Measurements from ENCODE around the gene SNORC.

The SNORC gene

GRCh38 chr2:232836934-232837333 is 33.1 kb upstream of the SNORC start:
- no peak overlapping the region for H3K27ac ChIP-seq (ENCODE audit: low read depth, low read length)
- no peaks in the 10 kb centered on the region for H3K27me3 ChIP-seq (ENCODE audit: insufficient read depth, low read length, poor library complexity)
- H2BK120ac ChIP-seq (ENCODE audit: low read depth, low read length), result no peak overlapping the region
- no peak overlapping the region for H3K56ac ChIP-seq (ENCODE audit: low read length)
- H3K4ac ChIP-seq (ENCODE audit: low read depth, low read length), result no peak overlapping the region
- peaks cover 1% of the 10 kb centered on the region for H3K79me1 ChIP-seq (ENCODE audit: low read length)
- H3K4me3 ChIP-seq (ENCODE audit: low read length), result no peak overlapping the region
- no peak overlapping the region for H4K5ac ChIP-seq (ENCODE audit: low read length)
- H3K4me2 ChIP-seq (ENCODE audit: low read length), result no peak overlapping the region
- H3K36me3 ChIP-seq (ENCODE audit: control insufficient read depth, insufficient read depth, low read length), result peaks cover 3% of the 10 kb centered on the region
- DNase-seq, result no peak
- no peak overlapping the region for H2AK5ac ChIP-seq (ENCODE audit: low read length)
- WGBS (ENCODE audit: extremely low coverage, insufficient coverage, low lambda C conversion rate), result no CpG with 5 or more reads among the region's 4 CpGs
- no peak overlapping the region for H2BK15ac ChIP-seq (replicated peaks; ENCODE audit: low read depth)
- H3K18ac ChIP-seq (ENCODE audit: low read length), result no peak overlapping the region
- H3K79me2 ChIP-seq (ENCODE audit: control insufficient read depth, insufficient read depth, low read length), result no peaks in the 10 kb centered on the region
- no peak overlapping the region for H3K23ac ChIP-seq (ENCODE audit: low read length)
- H3K9ac ChIP-seq (ENCODE audit: low read length), result no peak overlapping the region
- H4K8ac ChIP-seq (ENCODE audit: low read depth, low read length), result no peak overlapping the region
- no peaks in the 10 kb centered on the region for H3K4me1 ChIP-seq (ENCODE audit: control insufficient read depth, low read depth, low read length)
- no peak overlapping the region for H2BK5ac ChIP-seq (ENCODE audit: low read length)

GRCh38 chr2:232838406-232838874 is 31.6 kb upstream of the SNORC start:
- H3K9ac ChIP-seq (ENCODE audit: low read length), result no peak overlapping the region
- H3K79me1 ChIP-seq (ENCODE audit: low read length), result peaks cover 1% of the 10 kb centered on the region
- H3K4me2 ChIP-seq (ENCODE audit: low read length), result no peak overlapping the region
- no peak overlapping the region for H3K23ac ChIP-seq (ENCODE audit: low read length)
- no peaks in the 10 kb centered on the region for H3K36me3 ChIP-seq (ENCODE audit: control insufficient read depth, insufficient read depth, low read length)
- peak; percentile 61 for DNase-seq
- no peak overlapping the region for H2BK5ac ChIP-seq (ENCODE audit: low read length)
- no CpG with 5 or more reads among the region's 2 CpGs for WGBS (ENCODE audit: extremely low coverage, insufficient coverage, low lambda C conversion rate)
- H3K79me2 ChIP-seq (ENCODE audit: control insufficient read depth, insufficient read depth, low read length), result no peaks in the 10 kb centered on the region
- no peak overlapping the region for H3K56ac ChIP-seq (ENCODE audit: low read length)
- H2BK15ac ChIP-seq (replicated peaks; ENCODE audit: low read depth), result no peak overlapping the region
- no peak overlapping the region for H4K8ac ChIP-seq (ENCODE audit: low read depth, low read length)
- H3K27me3 ChIP-seq (ENCODE audit: insufficient read depth, low read length, poor library complexity), result no peaks in the 10 kb centered on the region
- no peak overlapping the region for H4K5ac ChIP-seq (ENCODE audit: low read length)
- H3K4ac ChIP-seq (ENCODE audit: low read depth, low read length), result no peak overlapping the region
- H2AK5ac ChIP-seq (ENCODE audit: low read length), result no peak overlapping the region
- no peaks in the 10 kb centered on the region for H3K4me1 ChIP-seq (ENCODE audit: control insufficient read depth, low read depth, low read length)
- no peak overlapping the region for H3K18ac ChIP-seq (ENCODE audit: low read length)
- no peak overlapping the region for H2BK120ac ChIP-seq (ENCODE audit: low read depth, low read length)
- H3K4me3 ChIP-seq (ENCODE audit: low read length), result no peak overlapping the region
- H3K27ac ChIP-seq (ENCODE audit: low read depth, low read length), result no peak overlapping the region

GRCh38 chr2:232839411-232840079 is 30.5 kb upstream of the SNORC start:
- Histone ChIP-seq H3K36me3 (ENCODE audit: control insufficient read depth, insufficient read depth, low read length) (peaks cover 1% of the 10 kb centered on the region), H3K56ac (ENCODE audit: low read length) (no peak overlapping the region), H2BK15ac (replicated peaks; ENCODE audit: low read depth) (no peak overlapping the region)

GRCh38 chr2:232842689-232843088 is 27.4 kb upstream of the SNORC start:
- H3K27me3 ChIP-seq (ENCODE audit: insufficient read depth, low read length, poor library complexity), result no peaks in the 10 kb centered on the region
- H3K36me3 ChIP-seq (ENCODE audit: control insufficient read depth, insufficient read depth, low read length), result peaks cover 4% of the 10 kb centered on the region
- H3K4ac ChIP-seq (ENCODE audit: low read depth, low read length), result no peak overlapping the region
- H4K5ac ChIP-seq (ENCODE audit: low read length), result no peak overlapping the region
- no peak overlapping the region for H3K4me2 ChIP-seq (ENCODE audit: low read length)
- H2BK120ac ChIP-seq (ENCODE audit: low read depth, low read length), result no peak overlapping the region
- H3K18ac ChIP-seq (ENCODE audit: low read length), result no peak overlapping the region
- WGBS (ENCODE audit: extremely low coverage, insufficient coverage, low lambda C conversion rate), result no CpG with 5 or more reads among the region's 2 CpGs
- no peak overlapping the region for H3K4me3 ChIP-seq (ENCODE audit: low read length)
- H2BK15ac ChIP-seq (replicated peaks; ENCODE audit: low read depth), result no peak overlapping the region
- no peak overlapping the region for H3K27ac ChIP-seq (ENCODE audit: low read depth, low read length)
- no peaks in the 10 kb centered on the region for H3K79me1 ChIP-seq (ENCODE audit: low read length)
- no peak overlapping the region for H3K9ac ChIP-seq (ENCODE audit: low read length)
- no peak overlapping the region for H3K56ac ChIP-seq (ENCODE audit: low read length)
- no peaks in the 10 kb centered on the region for H3K79me2 ChIP-seq (ENCODE audit: control insufficient read depth, insufficient read depth, low read length)
- no peak overlapping the region for H2AK5ac ChIP-seq (ENCODE audit: low read length)
- H3K23ac ChIP-seq (ENCODE audit: low read length), result no peak overlapping the region
- H3K4me1 ChIP-seq (ENCODE audit: control insufficient read depth, low read depth, low read length), result no peaks in the 10 kb centered on the region
- no peak overlapping the region for H4K8ac ChIP-seq (ENCODE audit: low read depth, low read length)
- H2BK5ac ChIP-seq (ENCODE audit: low read length), result no peak overlapping the region
- DNase-seq, result no peak

More at GRCh38 chr2:232839411-232840079, 30.5 kb upstream of the SNORC start:
- peak overlapping the region; percentile 28 for H3K27ac ChIP-seq (ENCODE audit: low read depth, low read length)
- no peak overlapping the region for H2BK120ac ChIP-seq (ENCODE audit: low read depth, low read length)
- H3K4ac ChIP-seq (ENCODE audit: low read depth, low read length), result no peak overlapping the region
- no peak overlapping the region for H3K18ac ChIP-seq (ENCODE audit: low read length)
- H3K4me1 ChIP-seq (ENCODE audit: control insufficient read depth, low read depth, low read length), result no peaks in the 10 kb centered on the region
- no peak overlapping the region for H3K9ac ChIP-seq (ENCODE audit: low read length)
- no peak overlapping the region for H2AK5ac ChIP-seq (ENCODE audit: low read length)
- H3K23ac ChIP-seq (ENCODE audit: low read length), result no peak overlapping the region
- H4K5ac ChIP-seq (ENCODE audit: low read length), result no peak overlapping the region
- DNase-seq, result no peak
- WGBS (ENCODE audit: extremely low coverage, insufficient coverage, low lambda C conversion rate), result no CpG with 5 or more reads among the region's 9 CpGs
- H3K79me2 ChIP-seq (ENCODE audit: control insufficient read depth, insufficient read depth, low read length), result no peaks in the 10 kb centered on the region
- no peak overlapping the region for H3K4me3 ChIP-seq (ENCODE audit: low read length)
- H3K79me1 ChIP-seq (ENCODE audit: low read length), result peaks cover 1% of the 10 kb centered on the region
- no peak overlapping the region for H4K8ac ChIP-seq (ENCODE audit: low read depth, low read length)
- no peaks in the 10 kb centered on the region for H3K27me3 ChIP-seq (ENCODE audit: insufficient read depth, low read length, poor library complexity)
- H2BK5ac ChIP-seq (ENCODE audit: low read length), result no peak overlapping the region
- no peak overlapping the region for H3K4me2 ChIP-seq (ENCODE audit: low read length)

GRCh38 chr2:232843834-232844233 is 26.2 kb upstream of the SNORC start:
- no peak overlapping the region for H2AK5ac ChIP-seq (ENCODE audit: low read length)
- H3K4ac ChIP-seq (ENCODE audit: low read depth, low read length), result no peak overlapping the region
- no peak overlapping the region for H3K4me2 ChIP-seq (ENCODE audit: low read length)
- no peak overlapping the region for H3K18ac ChIP-seq (ENCODE audit: low read length)
- H3K4me3 ChIP-seq (ENCODE audit: low read length), result no peak overlapping the region
- H3K4me1 ChIP-seq (ENCODE audit: control insufficient read depth, low read depth, low read length), result no peaks in the 10 kb centered on the region
- no peak overlapping the region for H2BK15ac ChIP-seq (replicated peaks; ENCODE audit: low read depth)
- H3K27me3 ChIP-seq (ENCODE audit: insufficient read depth, low read length, poor library complexity), result no peaks in the 10 kb centered on the region
- peak; percentile 34 for DNase-seq
- H2BK120ac ChIP-seq (ENCODE audit: low read depth, low read length), result no peak overlapping the region
- H3K9ac ChIP-seq (ENCODE audit: low read length), result no peak overlapping the region
- no peaks in the 10 kb centered on the region for H3K79me2 ChIP-seq (ENCODE audit: control insufficient read depth, insufficient read depth, low read length)
- H3K79me1 ChIP-seq (ENCODE audit: low read length), result no peaks in the 10 kb centered on the region
- no peak overlapping the region for H4K5ac ChIP-seq (ENCODE audit: low read length)
- H3K23ac ChIP-seq (ENCODE audit: low read length), result no peak overlapping the region
- no peak overlapping the region for H3K27ac ChIP-seq (ENCODE audit: low read depth, low read length)
- no peak overlapping the region for H2BK5ac ChIP-seq (ENCODE audit: low read length)
- no peak overlapping the region for H3K56ac ChIP-seq (ENCODE audit: low read length)
- no peak overlapping the region for H4K8ac ChIP-seq (ENCODE audit: low read depth, low read length)
- WGBS (ENCODE audit: extremely low coverage, insufficient coverage, low lambda C conversion rate), result no CpG with 5 or more reads among the region's 3 CpGs
- peaks cover 5% of the 10 kb centered on the region for H3K36me3 ChIP-seq (ENCODE audit: control insufficient read depth, insufficient read depth, low read length)

- H3K4me2 ChIP-seq (ENCODE audit: low read length), result no peak overlapping the region
- H3K56ac ChIP-seq (ENCODE audit: low read length), result no peak overlapping the region
- H3K4ac ChIP-seq (ENCODE audit: low read depth, low read length), result no peak overlapping the region
- H4K8ac ChIP-seq (ENCODE audit: low read depth, low read length), result no peak overlapping the region
- no peaks in the 10 kb centered on the region for H3K79me2 ChIP-seq (ENCODE audit: control insufficient read depth, insufficient read depth, low read length)
- H3K9ac ChIP-seq (ENCODE audit: low read length), result no peak overlapping the region
- no peak overlapping the region for H4K5ac ChIP-seq (ENCODE audit: low read length)
- H3K18ac ChIP-seq (ENCODE audit: low read length), result no peak overlapping the region
- H2BK120ac ChIP-seq (ENCODE audit: low read depth, low read length), result no peak overlapping the region
- no peaks in the 10 kb centered on the region for H3K79me1 ChIP-seq (ENCODE audit: low read length)
- no peak overlapping the region for H3K27ac ChIP-seq (ENCODE audit: low read depth, low read length)
- H2AK5ac ChIP-seq (ENCODE audit: low read length), result no peak overlapping the region
- H3K4me1 ChIP-seq (ENCODE audit: control insufficient read depth, low read depth, low read length), result no peaks in the 10 kb centered on the region
- peaks cover 9% of the 10 kb centered on the region for H3K36me3 ChIP-seq (ENCODE audit: control insufficient read depth, insufficient read depth, low read length)
- H3K27me3 ChIP-seq (ENCODE audit: insufficient read depth, low read length, poor library complexity), result no peaks in the 10 kb centered on the region
- DNase-seq, result no peak
- H2BK5ac ChIP-seq (ENCODE audit: low read length), result no peak overlapping the region
- no peak overlapping the region for H2BK15ac ChIP-seq (replicated peaks; ENCODE audit: low read depth)
- H3K4me3 ChIP-seq (ENCODE audit: low read length), result no peak overlapping the region
- no peak overlapping the region for H3K23ac ChIP-seq (ENCODE audit: low read length)
These were observed 24.0 kb upstream of the SNORC start for GRCh38 chr2:232846055-232846454.

Measured in mesendoderm (in vitro differentiated cells).